Measurements from ENCODE around the gene PRKCA.

PRKCA gene

GRCh38 chr17:66545918-66546317 is 243.5 kb downstream of the PRKCA start:
- no peak for DNase-seq (ENCODE audit: low spot score)
- no peak for TF ChIP-seq CTCF (conservative IDR thresholded peaks at IDR 0.05; ENCODE audit: low read depth)
- no peak overlapping the region for H3K27ac ChIP-seq
- POLR2A ChIA-PET (ENCODE audit: low non-redundant PET) = no interaction called here
- CTCF ChIA-PET = interaction anchor here (0.7 kb wide), 1 partner anchor 363 kb away, joined by 3 read pairs; no protein-coding TSS in a partner anchor

GRCh38 chr17:66547151-66547865 is 244.9 kb downstream of the PRKCA start:
- no peak for DNase-seq (ENCODE audit: low spot score)
- CTCF ChIA-PET = no interaction called here
- TF ChIP-seq CTCF (conservative IDR thresholded peaks at IDR 0.05; ENCODE audit: low read depth) = no peak
- H3K27ac ChIP-seq = no peak overlapping the region
- POLR2A ChIA-PET (ENCODE audit: low non-redundant PET) = no interaction called here

- H3K27ac ChIP-seq = no peak overlapping the region
- no peak for TF ChIP-seq CTCF (conservative IDR thresholded peaks at IDR 0.05; ENCODE audit: low read depth)
- ChIA-PET CTCF (interaction anchor here (0.6 kb wide), 1 partner anchor 11 kb away, joined by 3 read pairs; no protein-coding TSS in a partner anchor), POLR2A (ENCODE audit: low non-redundant PET) (no interaction called here)
- DNase-seq (ENCODE audit: low spot score) = no peak
Observed at GRCh38 chr17:66548158-66548557, 245.7 kb downstream of the PRKCA start.

- ChIA-PET CTCF (interaction anchor here (0.6 kb wide), 2 partner anchors 11 to 1077 kb away, joined by 3 read pairs; no protein-coding TSS in a partner anchor), POLR2A (ENCODE audit: low non-redundant PET) (no interaction called here)
- TF ChIP-seq CTCF (conservative IDR thresholded peaks at IDR 0.05; ENCODE audit: low read depth) = no peak
- no peak for DNase-seq (ENCODE audit: low spot score)
- no peak overlapping the region for H3K27ac ChIP-seq
Observed at GRCh38 chr17:66548659-66549310, 246.4 kb downstream of the PRKCA start.

- no peak for DNase-seq (ENCODE audit: low spot score)
- no peak overlapping the region for H3K27ac ChIP-seq
- TF ChIP-seq CTCF (conservative IDR thresholded peaks at IDR 0.05; ENCODE audit: low read depth) = no peak
- POLR2A ChIA-PET (ENCODE audit: low non-redundant PET) = no interaction called here
- CTCF ChIA-PET = interaction anchor here (0.6 kb wide), 1 partner anchor 1077 kb away, joined by 3 read pairs; no protein-coding TSS in a partner anchor
Observed at GRCh38 chr17:66549311-66549704, 246.9 kb downstream of the PRKCA start.

- H3K27ac ChIP-seq = no peak overlapping the region
- ChIA-PET CTCF (no interaction called here), POLR2A (ENCODE audit: low non-redundant PET) (no interaction called here)
- no peak for TF ChIP-seq CTCF (conservative IDR thresholded peaks at IDR 0.05; ENCODE audit: low read depth)
- peak; percentile 24 for DNase-seq (ENCODE audit: low spot score)
Observed at GRCh38 chr17:66549731-66550207, 247.4 kb downstream of the PRKCA start.
